GM13976 (cell line): ENCODE results near the gene ZSCAN25.
"Not testable (repeated sequence)": the region's sequence is repeated elsewhere in the genome, so short reads cannot be mapped to it uniquely, and the experiment has no call there.

Experiments
- DNase-seq: peaks from one replicate; pipeline ENCODE4 v3.0.0; 2012; ENCODE audit warnings: low spot score
- CTCF ChIP-seq: IDR thresholded peaks from 2 replicates; pipeline ENCODE4 v1.5.1; 2012; ENCODE audit warnings: borderline replicate concordance, mild to moderate bottlenecking; ENCODE audit not compliant: insufficient read depth; ENCODE audit errors: extremely low read depth, missing control alignments, control extremely low read depth
- in situ Hi-C: fragments of 300-500 bp; cut with MboI; formaldehyde crosslinking; loops from one replicate; pipeline ENCODE4 v1.12.0; 2022; ENCODE audit warnings: low sequenced_read_pairs, mixed read lengths, inconsistent platforms; ENCODE audit not compliant: unreplicated experiment

The ZSCAN25 gene

GRCh38 chr7:99645590-99645989 lies 28.8 kb downstream of the ZSCAN25 start:
- no peak for TF ChIP-seq CTCF

GRCh38 chr7:99648843-99649242 lies 32.1 kb downstream of the ZSCAN25 start:
- DNase-seq, result no peak
- in situ Hi-C loops, result no loop called here
- TF ChIP-seq CTCF, result no peak

More at GRCh38 chr7:99645590-99645989, 28.8 kb downstream of the ZSCAN25 start:
- in situ Hi-C loops, result no loop called here
- DNase-seq, result no peak

GRCh38 chr7:99651290-99651689 lies 34.5 kb downstream of the ZSCAN25 start:
- in situ Hi-C loops, result no loop called here
- no peak for DNase-seq
- TF ChIP-seq CTCF, result no peak

- DNase-seq, result no peak
- in situ Hi-C loops, result no loop called here
- no peak for TF ChIP-seq CTCF
Observed at GRCh38 chr7:99652671-99653070, 35.9 kb downstream of the ZSCAN25 start.

- in situ Hi-C loops, DNase-seq: not testable (repeated sequence)
Observed at GRCh38 chr7:99653269-99653668, 36.5 kb downstream of the ZSCAN25 start.

GRCh38 chr7:99653754-99654153 lies 37.0 kb downstream of the ZSCAN25 start:
- DNase-seq, result no peak
- in situ Hi-C loops, result no loop called here
- TF ChIP-seq CTCF, result no peak

- DNase-seq, in situ Hi-C loops: not testable (repeated sequence)
Observed at GRCh38 chr7:99654626-99655025, 37.9 kb downstream of the ZSCAN25 start.

GRCh38 chr7:99657879-99658278 lies 41.1 kb downstream of the ZSCAN25 start:
- in situ Hi-C loops, DNase-seq: not testable (repeated sequence)

GRCh38 chr7:99665312-99666012 lies 48.7 kb downstream of the ZSCAN25 start:
- in situ Hi-C loops, result no loop called here
- DNase-seq, result no peak
- no peak for TF ChIP-seq CTCF
